ENCODE results near the gene SEMA4B.

The SEMA4B gene

GRCh38 chr15:90225504-90226234 lies 24.5 kb downstream of the SEMA4B start:
- no peak for DNase-seq (ENCODE audit: low spot score)

DNA sequence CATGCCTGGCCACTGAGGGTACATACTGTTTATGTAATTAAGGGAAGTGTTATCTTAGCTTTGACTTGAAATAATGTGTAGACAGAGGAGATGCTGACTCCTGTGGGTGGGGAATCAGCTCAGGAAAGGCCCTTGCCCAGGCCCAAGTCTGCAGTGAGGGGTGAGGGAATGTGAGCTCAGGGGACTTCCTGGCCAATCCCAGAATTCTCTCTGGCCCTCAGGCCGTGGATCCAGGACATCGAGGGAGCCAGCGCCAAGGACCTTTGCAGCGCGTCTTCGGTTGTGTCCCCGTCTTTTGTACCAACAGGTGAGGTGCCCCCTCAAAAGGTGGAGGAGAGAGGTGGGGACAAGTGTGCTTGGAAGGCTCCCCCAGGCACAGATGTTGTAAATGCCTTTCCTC lies 26.2 kb downstream of the SEMA4B start:
- no peak for DNase-seq (ENCODE audit: low spot score)

DNA sequence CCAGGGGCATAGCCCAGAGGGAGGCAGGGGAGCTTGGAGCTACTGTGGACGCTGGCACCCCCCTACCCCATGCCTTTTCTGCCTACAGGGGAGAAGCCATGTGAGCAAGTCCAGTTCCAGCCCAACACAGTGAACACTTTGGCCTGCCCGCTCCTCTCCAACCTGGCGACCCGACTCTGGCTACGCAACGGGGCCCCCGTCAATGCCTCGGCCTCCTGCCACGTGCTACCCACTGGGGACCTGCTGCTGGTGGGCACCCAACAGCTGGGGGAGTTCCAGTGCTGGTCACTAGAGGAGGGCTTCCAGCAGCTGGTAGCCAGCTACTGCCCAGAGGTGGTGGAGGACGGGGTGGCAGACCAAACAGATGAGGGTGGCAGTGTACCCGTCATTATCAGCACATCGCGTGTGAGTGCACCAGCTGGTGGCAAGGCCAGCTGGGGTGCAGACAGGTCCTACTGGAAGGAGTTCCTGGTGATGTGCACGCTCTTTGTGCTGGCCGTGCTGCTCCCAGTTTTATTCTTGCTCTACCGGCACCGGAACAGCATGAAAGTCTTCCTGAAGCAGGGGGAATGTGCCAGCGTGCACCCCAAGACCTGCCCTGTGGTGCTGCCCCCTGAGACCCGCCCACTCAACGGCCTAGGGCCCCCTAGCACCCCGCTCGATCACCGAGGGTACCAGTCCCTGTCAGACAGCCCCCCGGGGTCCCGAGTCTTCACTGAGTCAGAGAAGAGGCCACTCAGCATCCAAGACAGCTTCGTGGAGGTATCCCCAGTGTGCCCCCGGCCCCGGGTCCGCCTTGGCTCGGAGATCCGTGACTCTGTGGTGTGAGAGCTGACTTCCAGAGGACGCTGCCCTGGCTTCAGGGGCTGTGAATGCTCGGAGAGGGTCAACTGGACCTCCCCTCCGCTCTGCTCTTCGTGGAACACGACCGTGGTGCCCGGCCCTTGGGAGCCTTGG lies 27.0 kb downstream of the SEMA4B start:
- DNase-seq (ENCODE audit: low spot score): no peak

DNA sequence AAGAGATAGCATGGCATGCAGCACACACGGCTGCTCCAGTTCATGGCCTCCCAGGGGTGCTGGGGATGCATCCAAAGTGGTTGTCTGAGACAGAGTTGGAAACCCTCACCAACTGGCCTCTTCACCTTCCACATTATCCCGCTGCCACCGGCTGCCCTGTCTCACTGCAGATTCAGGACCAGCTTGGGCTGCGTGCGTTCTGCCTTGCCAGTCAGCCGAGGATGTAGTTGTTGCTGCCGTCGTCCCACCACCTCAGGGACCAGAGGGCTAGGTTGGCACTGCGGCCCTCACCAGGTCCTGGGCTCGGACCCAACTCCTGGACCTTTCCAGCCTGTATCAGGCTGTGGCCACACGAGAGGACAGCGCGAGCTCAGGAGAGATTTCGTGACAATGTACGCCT lies 27.8 kb downstream of the SEMA4B start:
- no peak for DNase-seq (ENCODE audit: low spot score)

DNA sequence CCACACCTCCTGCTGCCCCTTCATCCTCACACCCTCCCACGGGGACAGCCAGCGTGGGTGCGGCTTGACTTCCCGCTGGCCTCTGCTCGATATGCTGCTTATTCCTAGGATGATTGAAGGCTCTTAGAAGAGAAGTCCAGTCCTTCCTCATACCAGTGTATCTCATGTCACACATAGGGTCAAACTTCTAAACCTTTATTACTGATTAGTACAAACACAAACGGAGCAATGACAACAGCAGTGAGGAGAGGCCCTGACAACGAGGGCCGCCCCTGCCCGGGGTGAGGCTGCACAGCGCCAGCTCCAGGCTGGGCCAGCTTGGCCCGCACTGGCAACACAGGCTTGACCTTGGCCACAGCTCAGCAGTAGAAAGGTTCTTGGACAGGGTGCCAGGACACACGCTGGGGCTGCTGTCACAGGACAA lies 29.0 kb downstream of the SEMA4B start:
- no peak for DNase-seq (ENCODE audit: low spot score)

DNA sequence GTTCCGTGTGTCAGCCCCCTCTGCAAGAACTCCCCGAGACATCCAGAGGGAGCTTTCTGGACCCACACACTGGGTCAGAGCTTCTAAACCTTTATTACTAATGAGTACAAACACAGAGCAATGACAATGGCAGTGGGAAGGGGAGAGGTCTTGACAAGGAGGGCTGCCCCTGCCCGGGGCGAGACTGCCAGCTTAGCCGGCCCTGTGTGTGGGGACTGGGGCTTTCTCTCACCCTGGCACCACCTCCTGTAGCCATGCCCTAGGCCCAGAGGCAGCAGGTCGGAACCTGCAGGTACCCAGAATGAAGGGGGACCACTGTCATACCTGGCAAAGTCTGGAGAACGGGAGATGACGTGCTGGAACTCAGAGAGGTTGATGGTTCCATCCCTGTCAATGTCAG lies 29.5 kb downstream of the SEMA4B start:
- DNase-seq (ENCODE audit: low spot score): no peak

GRCh38 chr15:90231028-90232017 lies 30.2 kb downstream of the SEMA4B start:
- DNase-seq (ENCODE audit: low spot score): no peak

DNA sequence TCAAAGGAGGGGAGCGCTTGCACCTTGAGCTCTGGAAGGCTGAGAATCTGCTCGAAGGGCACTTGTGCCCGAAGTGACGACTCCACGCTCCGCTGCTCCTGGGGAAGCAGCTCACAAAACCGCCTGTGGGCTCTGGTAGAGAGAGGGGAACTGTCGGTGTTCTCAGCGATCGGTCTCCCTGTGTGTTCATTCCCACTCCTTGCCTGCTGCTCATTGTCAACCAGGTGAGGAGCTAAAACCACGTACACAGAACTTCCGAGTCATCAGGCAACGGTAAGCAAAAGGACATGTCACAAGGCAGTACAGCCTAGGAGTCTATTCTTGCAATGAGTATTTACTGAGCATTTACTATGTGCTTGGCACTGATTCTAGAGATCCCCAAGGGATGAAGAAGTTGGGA lies 31.1 kb downstream of the SEMA4B start:
- DNase-seq (ENCODE audit: low spot score): no peak

DNA sequence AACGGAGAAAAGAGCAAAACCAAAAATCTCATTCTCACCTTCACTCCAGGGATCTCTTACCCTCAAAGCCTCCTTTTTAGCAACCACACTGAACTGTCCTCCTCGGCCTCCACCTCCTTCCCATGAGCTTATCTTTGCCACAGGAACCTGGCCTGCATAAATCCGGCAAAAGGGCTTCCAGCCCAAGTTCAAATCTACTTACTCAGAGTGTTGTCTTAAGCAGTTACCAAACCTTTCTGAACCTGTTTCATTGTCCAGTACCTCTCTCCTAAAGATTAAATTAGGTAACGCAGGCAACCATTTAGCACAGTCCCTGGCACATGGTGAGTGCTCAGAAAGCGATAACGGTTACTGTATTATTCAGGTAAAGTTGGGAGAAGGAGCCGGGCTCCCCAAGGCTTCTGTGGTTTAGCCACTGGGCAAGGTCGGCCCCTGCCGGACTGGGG lies 31.8 kb downstream of the SEMA4B start:
- no peak for DNase-seq (ENCODE audit: low spot score)

DNA sequence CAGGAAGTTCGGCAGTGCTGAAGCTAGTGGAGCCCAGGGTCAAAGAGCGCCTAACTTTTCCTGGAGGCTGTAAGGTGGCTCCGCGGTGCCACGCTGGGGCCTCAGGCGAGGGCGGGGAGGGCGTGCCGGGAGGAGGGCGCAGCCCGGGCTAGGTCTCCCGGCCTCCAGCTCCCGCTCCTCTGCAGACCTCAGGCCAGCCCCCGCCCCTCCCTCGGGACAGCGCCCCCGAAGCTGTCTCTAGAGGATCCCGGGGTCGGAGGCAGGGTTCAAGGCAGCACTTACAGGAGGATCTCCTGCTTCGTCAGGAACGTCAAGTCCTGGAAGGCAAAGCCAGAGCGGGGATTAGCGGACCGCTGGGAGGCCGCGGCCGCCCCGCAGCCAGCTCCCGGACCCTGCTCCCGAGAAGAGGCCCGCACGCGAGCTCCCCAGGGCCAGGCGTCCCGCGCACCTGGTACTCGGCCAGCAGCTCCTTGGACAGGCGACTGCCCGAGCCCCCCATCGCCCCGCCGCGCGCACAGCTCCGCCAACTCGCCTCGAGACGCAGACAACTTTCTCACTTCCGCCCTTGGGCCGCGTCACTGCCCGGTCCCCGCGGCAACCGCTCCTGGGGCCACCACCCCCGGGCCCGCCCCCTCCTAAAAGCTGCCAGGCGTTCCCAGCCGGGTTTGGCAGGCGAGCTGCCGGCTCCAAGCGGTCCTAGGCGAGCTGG lies 32.4 kb downstream of the SEMA4B start, which contains the start of gene CIB1:
Gene CIB1 (minus strand): TSS at position 555 of the 709 bp plus-strand sequence. CDS start 56 bp downstream, at position 499.
- peak; percentile 99 for DNase-seq (ENCODE audit: low spot score)

GRCh38 chr15:90234096-90234988 lies 33.2 kb downstream of the SEMA4B start, which contains the start of gene GDPGP1:
TSS of gene GDPGP1 (plus strand) at chr15:90234209. CDS start at chr15:90240909, 6,700 bp downstream.
- no peak for DNase-seq (ENCODE audit: low spot score)

GRCh38 chr15:90239371-90239770 lies 38.2 kb downstream of the SEMA4B start:
- DNase-seq (ENCODE audit: low spot score): no peak

- no peak for DNase-seq (ENCODE audit: low spot score)
These were observed 39.7 kb downstream of the SEMA4B start for GRCh38 chr15:90240856-90241255.

- DNase-seq (ENCODE audit: low spot score): no peak
These were observed 40.4 kb downstream of the SEMA4B start for GRCh38 chr15:90241343-90242192.

- DNase-seq (ENCODE audit: low spot score): no peak
These were observed 43.0 kb downstream of the SEMA4B start for GRCh38 chr15:90243943-90244639.

GRCh38 chr15:90248789-90249202 lies 47.7 kb downstream of the SEMA4B start:
- DNase-seq (ENCODE audit: low spot score): no peak

DNA sequence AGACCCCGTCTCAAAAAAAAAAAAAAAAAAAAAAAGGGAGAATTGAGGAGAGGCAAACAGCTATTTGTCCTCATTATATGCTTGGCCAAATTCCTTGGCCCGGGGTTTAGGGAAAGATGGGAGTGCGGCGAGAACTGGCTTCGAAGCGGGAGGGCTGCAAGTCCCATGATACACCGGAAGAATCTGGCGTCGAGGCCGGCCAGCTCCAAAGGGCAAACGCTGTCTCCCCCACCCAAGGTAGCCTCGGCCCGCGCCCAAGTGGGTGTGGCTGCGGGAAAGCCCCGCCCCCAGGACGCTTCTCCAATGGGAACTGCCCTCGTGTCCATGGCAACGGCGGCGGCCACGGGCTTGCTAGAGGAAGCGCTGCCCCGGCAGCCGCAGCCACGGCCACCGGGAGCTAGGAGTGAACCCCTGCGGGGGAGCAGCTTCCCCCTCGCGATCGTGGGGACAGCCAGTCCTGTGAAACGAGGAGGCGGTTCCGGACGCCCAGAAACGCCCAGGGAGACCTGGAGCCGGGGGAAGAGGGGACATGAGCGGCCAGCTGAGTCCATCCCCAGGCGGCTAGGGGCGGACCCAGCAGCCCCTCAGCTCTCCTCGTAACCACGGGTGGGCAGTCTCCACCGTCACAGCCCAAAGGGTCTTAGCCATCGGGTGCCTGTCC lies 48.2 kb downstream of the SEMA4B start, which contains the start of gene TTLL13:
Gene TTLL13 (plus strand): TSS at position 354 of the 661 bp plus-strand sequence. CDS start 1,075 bp downstream, outside the sequence.
- DNase-seq (ENCODE audit: low spot score): peak; percentile 98

Measured in iPS-NIHi11 (cell line).